ENCODE results near the gene SBK2.

DNA sequence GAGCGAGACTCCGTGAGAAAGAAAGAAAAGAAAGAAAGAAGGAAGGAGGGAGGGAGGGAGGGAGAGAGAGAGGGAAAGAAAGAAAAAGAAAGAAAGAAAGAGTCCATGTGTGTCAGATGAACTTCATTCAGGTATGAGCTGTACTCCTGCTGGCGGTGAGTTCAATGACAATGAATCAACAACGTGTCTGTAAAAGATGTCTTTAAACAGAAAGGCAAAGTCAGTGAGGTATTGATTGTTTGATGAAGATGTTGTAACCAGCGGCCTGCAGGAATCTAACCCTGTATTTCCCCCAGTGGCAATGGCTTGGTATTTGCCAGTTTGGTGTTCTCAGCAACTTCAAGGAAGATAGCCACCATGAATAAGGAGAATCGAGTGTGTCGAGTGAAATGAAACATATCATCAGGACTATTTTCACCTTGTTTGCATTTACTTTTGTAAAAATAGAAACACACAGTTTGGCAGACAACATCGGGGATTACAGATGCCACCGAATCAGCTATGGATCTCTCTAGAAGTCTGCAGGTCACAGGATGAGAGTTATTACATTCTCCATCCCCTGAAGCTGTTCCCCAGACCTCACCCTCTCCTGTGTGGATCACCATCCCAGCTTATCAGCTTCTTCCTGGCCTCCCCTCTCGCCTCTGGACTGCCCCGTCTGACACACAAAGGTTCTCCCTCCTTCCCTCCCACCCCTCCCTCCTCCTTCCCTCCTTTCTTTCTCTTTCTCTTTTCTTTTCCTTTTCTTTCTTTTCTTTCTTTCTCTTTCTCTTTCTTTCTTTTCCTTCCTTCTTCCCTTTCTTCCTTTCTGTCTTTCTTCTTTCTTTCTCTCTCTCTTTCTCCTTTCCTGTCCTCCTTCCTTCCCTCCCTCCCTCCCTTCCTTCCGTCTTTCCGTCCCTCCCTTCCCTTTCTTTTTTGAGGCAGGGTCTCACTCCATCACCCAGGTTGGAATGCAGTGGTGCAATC lies 16.6 kb upstream of the SBK2 start:
- TF ChIP-seq POLR2A (IDR thresholded peaks at IDR 0.05; ENCODE audit: low read depth), result no peak
- TF ChIP-seq CTCF (IDR thresholded peaks at IDR 0.05), result no peak
